Lower lobe of right lung (tissue), 2 donors: ENCODE results near the gene MTUS2. TPM values are rescaled to one million over a fixed set of nuclear protein-coding genes. Genes with fewer than 3 reads are reported as not detected.

Experiments
- ATAC-seq, 2 donors: fragments of 200-7000 bp; cut with Tn5 transposase; one replicate each; pipeline ENCODE4 v1.9.1; 2020 to 2022; ENCODE audit warnings: mild to moderate bottlenecking in 2 of 2, moderate library complexity in 2 of 2
- DNase-seq: peaks from one replicate; pipeline ENCODE4 v3.0.0-alpha.2; 2020
- H3K27ac ChIP-seq: fragments of 200-600 bp; one replicate; pipeline ENCODE4 v1.8.0; 2022
- H3K27me3 ChIP-seq: fragments of 200-600 bp; one replicate; pipeline ENCODE4 v1.8.0; 2022; ENCODE audit warnings: low read depth
- H3K36me3 ChIP-seq: fragments of 200-600 bp; one replicate; pipeline ENCODE4 v1.8.0; 2022; ENCODE audit warnings: mild to moderate bottlenecking
- H3K4me1 ChIP-seq: fragments of 200-600 bp; one replicate; pipeline ENCODE4 v1.8.0; 2022
- H3K4me3 ChIP-seq: fragments of 200-600 bp; one replicate; pipeline ENCODE4 v1.8.0; 2022; ENCODE audit warnings: mild to moderate bottlenecking
- H3K9me3 ChIP-seq: fragments of 200-600 bp; one replicate; pipeline ENCODE4 v1.8.0; 2022
- intact Hi-C: fragments of 100-400 bp; cut with DNase I; formaldehyde crosslinking; loops from one replicate; pipeline ENCODE4 v1.11.0; 2022
- total RNA-seq: library from RNA; stranded (reverse); fragmentation: NEBNext Ultra II Directional; extraction: Animal tissue kit (Norgen Biotek cat#: 25700); gene quantifications from one replicate; pipeline ENCODE4 v1.2.1, GENCODE V29; 2021
- TF ChIP-seq, protein P1 (sequence below): fragments of 200-600 bp; IDR thresholded peaks from one replicate; pipeline ENCODE4 v1.8.0; 2022; ENCODE audit warnings: antibody characterized with exemption, mild to moderate bottlenecking
- donor health status: DM: no; HTN: yes; CAD: no; lungs with severe emphysema.

Gene MTUS2
- total RNA-seq, 1 donor from 2014 or later = 0.21 TPM

DNA sequence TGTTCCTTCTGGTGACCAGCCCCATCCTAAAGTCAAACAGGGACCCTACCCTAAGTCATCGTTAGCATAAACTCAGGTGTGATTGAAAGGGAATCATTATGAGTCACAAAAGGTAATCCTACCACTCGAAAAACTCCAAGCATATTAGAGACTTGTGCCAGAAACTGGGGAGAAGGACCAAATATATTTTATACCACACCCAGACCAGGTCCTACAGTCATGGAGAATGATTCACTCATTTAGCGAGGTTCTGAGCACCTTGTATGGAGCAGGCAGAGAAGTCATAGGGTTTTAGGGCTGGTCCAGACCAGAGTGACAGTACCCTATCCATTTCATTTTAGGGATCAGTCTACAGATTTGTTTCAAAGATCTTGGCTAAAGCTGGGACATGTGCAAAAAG lies 625.9 kb downstream of the MTUS2 start:
- DNase-seq (no peak), ATAC-seq (no peak)
- no peak overlapping the region for H3K27ac ChIP-seq
- no peaks in the 10 kb centered on the region for H3K36me3 ChIP-seq
- H3K27me3 ChIP-seq = peaks cover 6% of the 10 kb centered on the region
- no peak overlapping the region for H3K4me3 ChIP-seq
- H3K4me1 ChIP-seq = no peaks in the 10 kb centered on the region
- TF ChIP-seq, protein P1, sequence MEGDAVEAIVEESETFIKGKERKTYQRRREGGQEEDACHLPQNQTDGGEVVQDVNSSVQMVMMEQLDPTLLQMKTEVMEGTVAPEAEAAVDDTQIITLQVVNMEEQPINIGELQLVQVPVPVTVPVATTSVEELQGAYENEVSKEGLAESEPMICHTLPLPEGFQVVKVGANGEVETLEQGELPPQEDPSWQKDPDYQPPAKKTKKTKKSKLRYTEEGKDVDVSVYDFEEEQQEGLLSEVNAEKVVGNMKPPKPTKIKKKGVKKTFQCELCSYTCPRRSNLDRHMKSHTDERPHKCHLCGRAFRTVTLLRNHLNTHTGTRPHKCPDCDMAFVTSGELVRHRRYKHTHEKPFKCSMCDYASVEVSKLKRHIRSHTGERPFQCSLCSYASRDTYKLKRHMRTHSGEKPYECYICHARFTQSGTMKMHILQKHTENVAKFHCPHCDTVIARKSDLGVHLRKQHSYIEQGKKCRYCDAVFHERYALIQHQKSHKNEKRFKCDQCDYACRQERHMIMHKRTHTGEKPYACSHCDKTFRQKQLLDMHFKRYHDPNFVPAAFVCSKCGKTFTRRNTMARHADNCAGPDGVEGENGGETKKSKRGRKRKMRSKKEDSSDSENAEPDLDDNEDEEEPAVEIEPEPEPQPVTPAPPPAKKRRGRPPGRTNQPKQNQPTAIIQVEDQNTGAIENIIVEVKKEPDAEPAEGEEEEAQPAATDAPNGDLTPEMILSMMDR = no peak
- no peaks in the 10 kb centered on the region for H3K9me3 ChIP-seq
- intact Hi-C loops = no loop called here

DNA sequence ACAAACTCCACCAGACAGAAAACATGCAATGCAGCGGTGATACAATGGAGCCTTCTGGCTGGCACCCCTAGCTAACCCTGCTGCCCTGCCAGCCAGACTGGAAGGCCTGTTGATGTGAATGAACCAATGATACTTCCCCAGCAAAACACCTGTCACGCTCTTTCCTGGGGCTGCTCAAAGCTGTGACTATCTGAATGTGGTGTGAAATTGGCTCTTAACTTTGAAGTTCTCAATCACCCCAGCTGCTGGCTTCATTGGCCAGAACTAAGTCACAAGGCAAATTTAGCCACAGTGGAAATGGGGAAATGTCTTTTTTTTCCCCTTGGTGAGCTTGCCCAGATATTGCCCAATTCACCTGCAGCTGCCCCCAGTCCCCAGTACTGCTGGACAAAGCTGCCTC lies 628.0 kb downstream of the MTUS2 start:
- intact Hi-C loops = no loop called here
- Histone ChIP-seq H3K4me3 (no peak overlapping the region), H3K27me3 (peaks cover 6% of the 10 kb centered on the region), H3K9me3 (no peaks in the 10 kb centered on the region), H3K27ac (no peak overlapping the region), H3K4me1 (no peaks in the 10 kb centered on the region), H3K36me3 (no peaks in the 10 kb centered on the region)
- no peak for ATAC-seq
- TF ChIP-seq, protein P1 = no peak
- DNase-seq = no peak

DNA sequence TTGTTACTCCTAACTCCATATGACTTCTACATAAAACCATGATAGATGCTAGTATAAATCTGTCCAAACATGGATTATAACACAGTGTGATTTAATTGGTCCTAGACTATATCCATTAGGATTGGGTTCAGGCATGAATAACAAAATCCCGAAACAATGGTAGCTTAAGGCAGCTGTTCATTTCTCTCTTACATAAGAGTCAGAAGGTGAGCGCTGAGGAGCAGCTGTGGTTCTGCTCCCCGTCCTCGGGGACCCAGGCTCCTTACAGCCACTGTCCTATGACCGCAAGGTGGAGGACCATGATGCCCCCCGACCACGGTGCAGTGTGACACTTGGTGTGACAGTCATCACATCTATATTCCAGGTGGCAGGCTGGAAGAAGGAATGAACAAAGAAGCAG lies 629.6 kb downstream of the MTUS2 start:
- no peak for ATAC-seq
- H3K36me3 ChIP-seq = no peaks in the 10 kb centered on the region
- H3K27ac ChIP-seq = no peak overlapping the region
- intact Hi-C loops = no loop called here
- TF ChIP-seq, protein P1 = no peak
- peaks cover 3% of the 10 kb centered on the region for H3K27me3 ChIP-seq
- no peaks in the 10 kb centered on the region for H3K9me3 ChIP-seq
- DNase-seq = no peak
- H3K4me3 ChIP-seq = no peak overlapping the region
- no peaks in the 10 kb centered on the region for H3K4me1 ChIP-seq

DNA sequence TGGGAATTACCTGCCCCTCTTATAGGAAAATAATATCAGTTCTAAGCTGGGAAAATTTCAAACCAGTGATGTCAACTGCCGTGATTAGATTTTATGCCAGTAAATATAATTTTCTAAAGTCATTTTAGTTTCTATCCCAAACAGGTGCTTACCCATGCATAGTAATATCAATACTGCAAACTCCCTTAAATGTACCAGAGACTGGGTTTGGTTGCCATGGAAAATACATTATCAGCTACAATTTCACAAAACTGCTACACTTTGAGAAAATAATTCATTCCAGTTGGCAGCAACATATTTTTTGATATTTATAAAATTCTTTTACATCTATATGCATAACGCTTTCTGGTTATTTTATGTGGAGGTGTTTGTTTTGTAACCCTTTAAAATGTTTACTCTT lies 631.8 kb downstream of the MTUS2 start:
- TF ChIP-seq, protein P1 = no peak
- Histone ChIP-seq H3K4me1 (no peaks in the 10 kb centered on the region), H3K27ac (no peak overlapping the region), H3K27me3 (peaks cover 3% of the 10 kb centered on the region), H3K4me3 (no peak overlapping the region), H3K36me3 (no peaks in the 10 kb centered on the region), H3K9me3 (no peaks in the 10 kb centered on the region)
- intact Hi-C loops = no loop called here
- no peak for DNase-seq
- no peak for ATAC-seq

DNA sequence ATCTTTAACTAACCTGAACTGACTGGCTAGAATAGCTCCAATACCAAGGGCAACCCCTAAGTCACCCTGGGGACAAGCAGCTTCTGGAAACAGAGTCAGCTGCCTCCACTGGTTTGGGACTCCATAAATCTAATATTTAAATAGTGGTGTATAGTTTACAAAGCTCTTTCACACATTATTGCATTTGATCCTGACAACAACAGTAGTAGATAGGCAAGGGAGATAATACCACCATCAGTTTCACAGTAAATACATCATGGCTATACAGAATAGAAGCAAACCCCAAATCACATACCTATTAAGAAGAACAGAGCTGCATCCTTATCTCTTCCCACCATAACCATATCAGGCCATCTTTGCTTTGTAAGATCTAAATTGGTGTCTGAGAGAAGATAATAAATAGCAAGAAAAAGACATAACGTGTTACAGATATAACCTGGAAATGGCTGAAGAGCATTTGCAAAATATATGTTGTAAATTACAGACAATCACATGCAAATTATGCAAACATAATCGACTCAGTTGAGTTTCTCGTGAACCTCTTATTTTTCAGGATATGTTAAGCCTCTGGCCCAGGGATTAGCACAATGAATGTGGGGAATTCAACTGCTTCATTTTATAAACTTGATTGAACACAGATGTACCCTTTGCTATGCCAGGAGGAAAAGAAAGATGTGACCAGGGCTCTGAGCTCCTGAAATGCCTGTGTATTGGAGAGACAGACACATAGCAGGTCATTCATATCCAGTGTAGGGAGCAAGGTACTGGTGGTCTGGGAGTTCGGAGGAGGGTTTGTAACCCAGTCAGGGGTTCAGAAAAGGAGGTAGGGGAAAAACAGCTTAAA lies 632.9 kb downstream of the MTUS2 start:
- intact Hi-C loops = no loop called here
- DNase-seq (no peak), ATAC-seq (no peak)
- Histone ChIP-seq H3K27ac (no peak overlapping the region), H3K27me3 (no peaks in the 10 kb centered on the region), H3K36me3 (no peaks in the 10 kb centered on the region), H3K4me3 (no peak overlapping the region), H3K4me1 (no peaks in the 10 kb centered on the region), H3K9me3 (no peaks in the 10 kb centered on the region)
- TF ChIP-seq, protein P1 = no peak
